Ishikawa (cell line): Measurements from ENCODE around the gene ACOXL.

ENCODE experiments used
- CEBPB ChIP-seq: IDR thresholded peaks from 2 replicates; pipeline ENCODE4 v1.6.1; 2012
- CREB1 ChIP-seq: IDR thresholded peaks from 2 replicates; pipeline ENCODE4 v1.6.1; 2012; ENCODE audit warnings: low read depth
- EGR1 ChIP-seq: IDR thresholded peaks from 2 replicates; pipeline ENCODE4 v1.6.1; 2012
- EP300 ChIP-seq: IDR thresholded peaks from 2 replicates; pipeline ENCODE4 v1.6.1; 2012; ENCODE audit warnings: borderline replicate concordance
- NFIC ChIP-seq: IDR thresholded peaks from 2 replicates; pipeline ENCODE4 v1.6.1; 2012
- RAD21 ChIP-seq: IDR thresholded peaks from 2 replicates; pipeline ENCODE4 v1.6.1; 2012; ENCODE audit warnings: low read depth
- REST ChIP-seq: IDR thresholded peaks from 2 replicates; pipeline ENCODE4 v1.6.1; 2012; ENCODE audit warnings: low read depth, mild to moderate bottlenecking
- TAF1 ChIP-seq: IDR thresholded peaks from 2 replicates; pipeline ENCODE4 v1.6.1; 2012; ENCODE audit warnings: low read depth, mild to moderate bottlenecking
- TCF12 ChIP-seq: IDR thresholded peaks from 2 replicates; pipeline ENCODE4 v1.6.1; 2012; ENCODE audit warnings: low read depth
- TEAD4 ChIP-seq: IDR thresholded peaks from 2 replicates; pipeline ENCODE4 v1.6.1; 2012
- USF1 ChIP-seq: IDR thresholded peaks from 2 replicates; pipeline ENCODE4 v1.6.1; 2012
- YY1 ChIP-seq: IDR thresholded peaks from 2 replicates; pipeline ENCODE4 v1.6.1; 2012; ENCODE audit warnings: low read depth
- TF ChIP-seq, protein P1 (sequence below): IDR thresholded peaks from 2 replicates; pipeline ENCODE4 v1.6.1; 2012

GRCh38 chr2:110690083-110690965 lies 42.0 kb upstream of the ACOXL start:
- TF ChIP-seq TCF12: no peak
- no peak for TF ChIP-seq RAD21
- TF ChIP-seq TAF1: no peak
- no peak for TF ChIP-seq REST
- no peak for TF ChIP-seq CEBPB
- TF ChIP-seq EP300: no peak
- TF ChIP-seq EGR1: no peak
- TF ChIP-seq, protein P1, sequence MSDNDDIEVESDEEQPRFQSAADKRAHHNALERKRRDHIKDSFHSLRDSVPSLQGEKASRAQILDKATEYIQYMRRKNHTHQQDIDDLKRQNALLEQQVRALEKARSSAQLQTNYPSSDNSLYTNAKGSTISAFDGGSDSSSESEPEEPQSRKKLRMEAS: no peak
- TF ChIP-seq NFIC: no peak
- no peak for TF ChIP-seq CREB1
- no peak for TF ChIP-seq TEAD4
- no peak for TF ChIP-seq YY1
- no peak for TF ChIP-seq USF1
